Nephron progenitor cell (in vitro differentiated cells): Measurements from ENCODE around the gene ITIH5.

Experiments
- DNase-seq: peaks from one replicate; pipeline ENCODE4 v3.0.0; 2021
- H3K27ac Mint-ChIP-seq: 2 replicates; pipeline ENCODE4 v1.8.0; 2021; ENCODE audit warnings: mild to moderate bottlenecking, moderate library complexity, mixed read lengths
- H3K27me3 Mint-ChIP-seq: 2 replicates; pipeline ENCODE4 v1.8.0; 2021; ENCODE audit warnings: mild to moderate bottlenecking, low read depth, mixed read lengths; ENCODE audit not compliant: poor library complexity
- H3K36me3 Mint-ChIP-seq: 2 replicates; pipeline ENCODE4 v1.8.0; 2021; ENCODE audit warnings: low read depth, mixed read lengths
- H3K4me1 Mint-ChIP-seq: 2 replicates; pipeline ENCODE4 v1.8.0; 2021; ENCODE audit warnings: mixed read lengths
- H3K4me3 Mint-ChIP-seq: 2 replicates; pipeline ENCODE4 v1.8.0; 2021; ENCODE audit warnings: mild to moderate bottlenecking, moderate library complexity, mixed read lengths
- H3K9me3 Mint-ChIP-seq: 2 replicates; pipeline ENCODE4 v1.8.0; 2021; ENCODE audit warnings: mild to moderate bottlenecking, moderate library complexity, mixed read lengths
- TF ChIP-seq, protein P1 (sequence below): fragments of 200-600 bp; sonication (generic); IDR thresholded peaks from 2 replicates; pipeline ENCODE4 v1.5.0; 2021; ENCODE audit warnings: antibody characterized with exemption

The ITIH5 gene

DNA sequence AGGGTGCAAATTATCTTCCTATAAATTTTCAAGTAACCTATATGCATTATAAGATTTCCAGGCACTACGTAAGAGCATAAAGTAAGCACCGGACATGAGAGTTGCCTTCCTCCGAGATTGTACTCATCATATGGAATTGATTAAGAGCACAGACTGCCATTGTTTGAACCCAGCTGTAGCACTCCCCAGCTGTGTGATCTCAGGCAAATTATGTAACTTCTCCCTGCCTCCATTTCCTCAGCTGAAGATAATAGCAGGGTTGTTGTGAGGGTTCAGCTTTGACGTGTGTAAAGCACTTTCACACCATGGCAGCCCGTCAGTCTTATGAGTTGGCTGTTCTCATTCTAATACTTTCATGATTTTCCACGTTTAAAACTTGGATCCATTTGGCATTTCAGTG lies 122.6 kb downstream of the ITIH5 start:
- DNase-seq: no peak
- peaks cover 45% of the 10 kb centered on the region for H3K4me1 Mint-ChIP-seq
- TF ChIP-seq, protein P1, sequence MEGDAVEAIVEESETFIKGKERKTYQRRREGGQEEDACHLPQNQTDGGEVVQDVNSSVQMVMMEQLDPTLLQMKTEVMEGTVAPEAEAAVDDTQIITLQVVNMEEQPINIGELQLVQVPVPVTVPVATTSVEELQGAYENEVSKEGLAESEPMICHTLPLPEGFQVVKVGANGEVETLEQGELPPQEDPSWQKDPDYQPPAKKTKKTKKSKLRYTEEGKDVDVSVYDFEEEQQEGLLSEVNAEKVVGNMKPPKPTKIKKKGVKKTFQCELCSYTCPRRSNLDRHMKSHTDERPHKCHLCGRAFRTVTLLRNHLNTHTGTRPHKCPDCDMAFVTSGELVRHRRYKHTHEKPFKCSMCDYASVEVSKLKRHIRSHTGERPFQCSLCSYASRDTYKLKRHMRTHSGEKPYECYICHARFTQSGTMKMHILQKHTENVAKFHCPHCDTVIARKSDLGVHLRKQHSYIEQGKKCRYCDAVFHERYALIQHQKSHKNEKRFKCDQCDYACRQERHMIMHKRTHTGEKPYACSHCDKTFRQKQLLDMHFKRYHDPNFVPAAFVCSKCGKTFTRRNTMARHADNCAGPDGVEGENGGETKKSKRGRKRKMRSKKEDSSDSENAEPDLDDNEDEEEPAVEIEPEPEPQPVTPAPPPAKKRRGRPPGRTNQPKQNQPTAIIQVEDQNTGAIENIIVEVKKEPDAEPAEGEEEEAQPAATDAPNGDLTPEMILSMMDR: no peak
- H3K27me3 Mint-ChIP-seq: peaks cover 31% of the 10 kb centered on the region
- no peak overlapping the region for H3K27ac Mint-ChIP-seq
- peaks cover 8% of the 10 kb centered on the region for H3K9me3 Mint-ChIP-seq
- no peaks in the 10 kb centered on the region for H3K36me3 Mint-ChIP-seq
- no peak overlapping the region for H3K4me3 Mint-ChIP-seq

DNA sequence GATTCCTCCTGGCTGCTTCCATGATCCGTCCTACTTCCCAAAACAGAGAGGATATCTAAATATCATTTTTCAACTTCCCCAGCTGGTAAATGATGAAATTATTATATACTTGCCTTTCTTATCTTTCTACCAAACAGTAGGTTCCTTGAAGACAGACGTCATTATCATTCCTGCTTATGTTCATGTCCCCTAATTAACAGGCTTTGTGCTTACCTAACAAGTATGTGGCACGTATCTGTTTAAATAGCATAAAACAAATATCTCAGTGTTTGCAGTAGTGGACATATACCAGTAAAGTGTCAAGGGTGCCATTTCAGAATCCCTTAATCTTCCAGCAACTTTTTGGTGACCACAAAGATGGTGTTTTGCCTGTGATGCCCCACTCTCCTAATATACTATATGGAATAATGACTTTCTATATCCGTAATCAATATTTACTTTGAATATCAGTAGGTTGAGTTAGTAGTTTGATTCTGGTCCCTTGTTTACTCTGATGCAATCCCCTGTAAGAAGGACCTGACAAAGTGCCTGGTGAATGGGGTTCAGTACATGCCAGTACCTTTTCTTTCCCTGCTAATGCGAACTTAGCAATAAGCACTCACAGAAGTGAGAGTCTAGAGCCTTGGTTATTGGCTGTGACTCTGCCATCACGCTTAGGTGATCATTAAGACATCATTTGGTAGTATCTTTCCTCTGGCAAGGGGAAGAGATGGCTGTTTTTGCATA lies 124.4 kb downstream of the ITIH5 start:
- Mint-ChIP-seq H3K4me3 (peak overlapping the region; percentile 10), H3K4me1 (peaks cover 56% of the 10 kb centered on the region), H3K36me3 (peaks cover 8% of the 10 kb centered on the region), H3K27me3 (peaks cover 25% of the 10 kb centered on the region), H3K9me3 (peaks cover 25% of the 10 kb centered on the region), H3K27ac (no peak overlapping the region)
- TF ChIP-seq, protein P1: no peak
- DNase-seq: no peak

- DNase-seq: peak; percentile 40
- H3K36me3 Mint-ChIP-seq: peaks cover 8% of the 10 kb centered on the region
- TF ChIP-seq, protein P1: no peak
- peaks cover 29% of the 10 kb centered on the region for H3K27me3 Mint-ChIP-seq
- H3K9me3 Mint-ChIP-seq: peaks cover 30% of the 10 kb centered on the region
- H3K4me3 Mint-ChIP-seq: peak overlapping the region; percentile 34
- peaks cover 57% of the 10 kb centered on the region for H3K4me1 Mint-ChIP-seq
- peak overlapping the region; percentile 92 for H3K27ac Mint-ChIP-seq
Measured at GRCh38 chr10:7541137-7542087, 125.4 kb downstream of the ITIH5 start.

- TF ChIP-seq, protein P1: no peak
- no peak for DNase-seq
- peaks cover 36% of the 10 kb centered on the region for H3K27me3 Mint-ChIP-seq
- peaks cover 60% of the 10 kb centered on the region for H3K4me1 Mint-ChIP-seq
- H3K9me3 Mint-ChIP-seq: peaks cover 28% of the 10 kb centered on the region
- peaks cover 8% of the 10 kb centered on the region for H3K36me3 Mint-ChIP-seq
- no peak overlapping the region for H3K27ac Mint-ChIP-seq
- peak overlapping the region; percentile 17 for H3K4me3 Mint-ChIP-seq
Measured at GRCh38 chr10:7538970-7539654, 127.7 kb downstream of the ITIH5 start.

DNA sequence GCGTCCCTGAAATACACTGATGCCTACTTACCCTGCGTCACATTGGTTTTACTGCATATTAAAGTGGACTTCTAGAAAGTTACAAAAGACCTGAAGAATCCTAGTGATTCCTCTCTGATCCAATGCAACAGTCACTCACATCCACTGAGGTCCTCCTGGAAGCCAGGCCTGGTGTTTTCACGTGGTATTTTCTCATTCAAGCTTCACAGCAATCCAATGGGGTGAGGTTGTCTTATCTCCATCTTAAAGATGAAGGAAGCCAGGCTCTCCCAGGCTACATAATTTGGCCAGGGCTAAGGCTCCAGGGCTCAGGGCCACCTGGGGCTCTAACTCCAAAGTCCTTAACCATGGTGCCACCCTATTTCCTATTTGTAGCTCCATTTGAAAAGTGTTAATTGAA lies 129.6 kb downstream of the ITIH5 start:
- DNase-seq: no peak
- no peak overlapping the region for H3K27ac Mint-ChIP-seq
- H3K27me3 Mint-ChIP-seq: peaks cover 29% of the 10 kb centered on the region
- peaks cover 66% of the 10 kb centered on the region for H3K4me1 Mint-ChIP-seq
- H3K4me3 Mint-ChIP-seq: no peak overlapping the region
- H3K36me3 Mint-ChIP-seq: peaks cover 8% of the 10 kb centered on the region
- TF ChIP-seq, protein P1: no peak
- H3K9me3 Mint-ChIP-seq: peaks cover 31% of the 10 kb centered on the region
